Activated CD4-positive, alpha-beta T cell treated with anti-CD3 and anti-CD28 coated beads for 36 hours (primary cell): ENCODE measurements around the gene SDK2. TPM values are rescaled to one million over a fixed set of nuclear protein-coding genes. Genes with fewer than 3 reads are reported as not detected.

Experiments used
- ATAC-seq: fragments of 200-7000 bp; cut with Tn5 transposase; one replicate; pipeline ENCODE4 v1.10.0; 2021; ENCODE audit warnings: mild to moderate bottlenecking, moderate library complexity
- CTCF ChIA-PET: fragments of 350-600 bp; sonication (Branson Sonifier 250); formaldehyde crosslinking; loops from one replicate; lab custom pipeline; 2021; ENCODE audit warnings: antibody characterized with exemption; lab: Charles Lee
- POLR2A ChIA-PET: fragments of 350-600 bp; sonication (Branson Sonifier 250); formaldehyde crosslinking; loops from one replicate; lab custom pipeline; 2021; ENCODE audit warnings: antibody characterized with exemption, inconsistent platforms; lab: Charles Lee
- DNase-seq: peaks from one replicate; pipeline ENCODE4 v3.0.0-alpha.2; 2020
- H3K27ac Mint-ChIP-seq: one replicate; pipeline ENCODE4 v1.8.0; 2021; ENCODE audit warnings: mixed read lengths
- H3K27me3 Mint-ChIP-seq: one replicate; pipeline ENCODE4 v1.8.0; 2021; ENCODE audit warnings: mixed read lengths
- H3K36me3 Mint-ChIP-seq: one replicate; pipeline ENCODE4 v1.8.0; 2021; ENCODE audit warnings: low read depth, mixed read lengths
- H3K4me1 Mint-ChIP-seq: one replicate; pipeline ENCODE4 v1.8.0; 2021; ENCODE audit warnings: mixed read lengths
- H3K4me3 Mint-ChIP-seq: one replicate; pipeline ENCODE4 v1.8.0; 2021; ENCODE audit warnings: mild to moderate bottlenecking, moderate library complexity, mixed read lengths
- H3K9me3 Mint-ChIP-seq: one replicate; pipeline ENCODE4 v1.8.0; 2021; ENCODE audit warnings: low read depth, mixed read lengths
- intact Hi-C, 2 experiments: fragments of 100-400 bp; cut with DNase I in 1 of 2; cut with micrococcal nuclease in 1 of 2; formaldehyde crosslinking; loops; one replicate each; pipeline versions ENCODE4 v1.14.2 to v1.15.1; 2022 to 2024; cut with DNase I, micrococcal nuclease
- total RNA-seq, 2 experiments: library from RNA; stranded (reverse); gene quantifications; one replicate each; pipeline ENCODE4 v1.2.3, GENCODE V29; 2021

The SDK2 gene
- total RNA-seq, 2 experiments from 2014 or later: 0.23 to 0.27 TPM

DNA sequence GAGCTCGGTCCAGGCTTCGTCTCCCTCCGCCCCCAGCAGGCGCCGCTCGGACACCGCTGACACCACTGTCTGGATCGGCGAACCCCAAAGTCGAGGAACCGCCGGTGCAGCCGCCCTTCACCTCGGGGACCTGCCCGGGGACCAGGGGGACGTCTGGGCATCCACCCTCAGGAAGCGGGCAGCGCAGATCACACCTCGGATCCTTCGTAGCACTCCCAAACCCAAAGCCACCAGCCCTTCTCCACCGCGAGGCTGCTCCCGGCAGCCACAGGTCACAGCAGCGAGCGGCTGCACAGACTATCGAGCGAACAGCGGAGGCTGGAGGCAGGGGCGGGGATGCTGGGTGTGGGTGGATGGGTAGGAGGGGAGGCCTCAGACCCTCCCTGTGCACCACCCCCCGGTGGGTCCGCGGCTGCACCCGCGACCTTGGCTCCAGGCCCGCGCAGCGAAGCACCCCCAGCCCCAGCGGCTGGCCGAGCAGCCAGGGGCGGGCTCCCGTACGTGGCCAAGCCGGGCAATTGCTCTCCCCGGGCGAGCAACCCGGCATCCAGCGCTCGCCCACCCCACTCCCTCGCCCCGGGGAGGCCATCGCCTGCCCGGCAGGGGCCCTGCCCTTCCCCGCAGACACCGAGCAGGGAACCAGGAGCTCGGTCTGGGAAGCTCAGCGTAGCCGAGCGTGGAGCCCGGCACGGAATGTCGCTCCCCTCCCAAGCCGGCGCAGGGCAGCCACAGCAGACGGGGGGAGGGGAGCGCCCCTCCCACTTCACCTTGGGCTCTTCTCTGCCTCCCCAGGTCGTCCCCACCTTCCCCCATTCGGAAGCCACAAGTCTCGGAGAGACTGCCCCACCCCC lies 1.0 kb downstream of the SDK2 start:
- Mint-ChIP-seq H3K4me3 (peak overlapping the region; percentile 70), H3K9me3 (no peaks in the 10 kb centered on the region), H3K36me3 (no peaks in the 10 kb centered on the region), H3K27me3 (peaks cover 12% of the 10 kb centered on the region), H3K27ac (no peak overlapping the region), H3K4me1 (peaks cover 14% of the 10 kb centered on the region)
- ChIA-PET CTCF (no interaction called here), POLR2A (no interaction called here)
- intact Hi-C loops: loop anchor here in 1 of 2 experiments (10.0 kb wide), 2 partner anchors 218 to 312 kb away; no protein-coding TSS in a partner anchor
- ATAC-seq (peak; percentile 42), DNase-seq (peak; percentile 52)

DNA sequence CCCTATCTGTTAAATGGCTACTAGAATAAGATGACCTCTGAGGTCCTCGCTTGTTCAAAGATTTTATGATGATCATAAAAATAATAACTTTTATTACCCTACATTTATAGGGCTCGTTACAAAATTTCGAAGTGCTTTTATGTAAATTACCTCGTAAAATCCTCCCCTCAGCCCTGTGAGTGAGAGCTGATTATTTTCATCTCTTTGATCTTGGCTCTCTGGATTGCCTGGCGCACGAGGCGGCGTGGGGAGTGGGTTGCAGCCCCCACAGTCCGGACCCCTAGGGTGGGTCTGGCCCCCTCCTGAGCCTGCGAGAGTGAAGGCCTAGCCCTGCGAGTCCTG lies 1.6 kb downstream of the SDK2 start:
- intact Hi-C loops: loop anchor here in 1 of 2 experiments (10.0 kb wide), 2 partner anchors 218 to 312 kb away; no protein-coding TSS in a partner anchor
- peaks cover 14% of the 10 kb centered on the region for H3K4me1 Mint-ChIP-seq
- ChIA-PET POLR2A (no interaction called here), CTCF (no interaction called here)
- H3K4me3 Mint-ChIP-seq: peak overlapping the region; percentile 59
- no peaks in the 10 kb centered on the region for H3K9me3 Mint-ChIP-seq
- no peaks in the 10 kb centered on the region for H3K36me3 Mint-ChIP-seq
- H3K27ac Mint-ChIP-seq: no peak overlapping the region
- no peak for DNase-seq
- peaks cover 12% of the 10 kb centered on the region for H3K27me3 Mint-ChIP-seq
- ATAC-seq: no peak

DNA sequence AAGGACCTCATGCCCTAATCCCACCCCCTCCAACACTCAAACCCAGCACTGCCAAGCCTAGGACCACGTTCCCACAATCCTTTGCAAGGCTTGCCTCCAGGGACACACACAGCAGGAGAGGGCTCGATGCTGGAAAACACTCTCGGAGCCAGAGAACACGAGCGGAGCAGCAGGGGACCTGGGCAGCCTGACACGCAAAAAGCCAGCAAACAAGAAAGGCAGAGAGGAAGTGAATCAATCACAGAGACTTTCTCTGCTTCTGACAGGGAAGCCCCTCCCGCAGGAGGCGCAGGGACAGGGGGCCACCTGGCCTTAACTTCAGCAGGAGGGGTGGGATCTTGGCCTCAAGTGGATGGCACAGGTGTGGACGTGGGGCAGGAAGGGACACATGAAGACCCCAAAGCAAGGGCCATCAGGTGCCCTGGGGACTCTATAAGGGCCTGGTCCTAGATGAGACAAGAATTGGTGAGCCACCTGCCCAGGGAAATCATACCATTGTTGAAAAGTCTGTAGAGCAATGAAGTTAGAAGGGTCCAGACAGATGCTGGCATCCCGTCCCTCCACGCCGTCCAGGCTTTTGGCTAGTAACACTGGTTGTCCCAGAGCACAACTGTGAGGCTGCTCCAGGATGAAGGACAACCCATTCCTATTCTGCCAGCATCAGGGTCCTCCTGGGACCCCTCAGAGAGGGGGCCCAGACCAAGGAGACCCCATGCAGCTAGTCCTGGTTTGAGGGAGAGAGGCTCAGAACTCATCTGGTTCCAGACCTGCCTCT lies 2.2 kb downstream of the SDK2 start:
- Mint-ChIP-seq H3K27me3 (peaks cover 10% of the 10 kb centered on the region), H3K27ac (no peak overlapping the region), H3K9me3 (no peaks in the 10 kb centered on the region), H3K4me1 (peaks cover 14% of the 10 kb centered on the region), H3K4me3 (no peak overlapping the region), H3K36me3 (no peaks in the 10 kb centered on the region)
- DNase-seq: peak; percentile 20
- ChIA-PET POLR2A (no interaction called here), CTCF (no interaction called here)
- no peak for ATAC-seq
- intact Hi-C loops: loop anchor here in 1 of 2 experiments (10.0 kb wide), 2 partner anchors 217 to 313 kb away; no protein-coding TSS in a partner anchor

DNA sequence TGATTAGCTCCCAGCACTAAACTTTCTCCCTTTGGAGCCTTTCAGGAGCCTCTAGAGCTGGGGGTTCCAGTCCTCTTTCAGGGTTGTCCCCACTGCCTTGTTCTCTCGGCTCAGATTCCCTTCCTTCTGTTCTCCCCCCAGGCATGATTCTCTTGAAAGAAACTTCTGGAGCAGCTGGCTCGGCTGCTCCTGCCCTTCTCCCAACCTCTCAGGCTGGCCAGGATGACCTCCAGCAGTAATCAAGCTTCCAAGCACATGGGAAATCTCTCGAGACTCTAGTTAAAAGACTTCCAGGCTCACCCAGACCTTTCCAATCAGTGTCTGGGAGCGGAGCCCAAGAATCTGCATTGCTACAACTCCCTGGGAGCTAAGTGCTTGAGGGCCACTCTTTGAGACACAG lies 3.6 kb downstream of the SDK2 start:
- POLR2A ChIA-PET: no interaction called here
- peaks cover 6% of the 10 kb centered on the region for H3K27me3 Mint-ChIP-seq
- H3K36me3 Mint-ChIP-seq: no peaks in the 10 kb centered on the region
- CTCF ChIA-PET: interaction anchor here (0.6 to 1.5 kb wide), 4 partner anchors 8 to 861 kb away, joined by 3 to 4 read pairs (median 3); no protein-coding TSS in a partner anchor
- no peak overlapping the region for H3K4me3 Mint-ChIP-seq
- DNase-seq: no peak
- H3K9me3 Mint-ChIP-seq: no peaks in the 10 kb centered on the region
- no peak overlapping the region for H3K27ac Mint-ChIP-seq
- intact Hi-C loops: loop anchor here in 1 of 2 experiments (10.0 kb wide), 2 partner anchors 216 to 314 kb away; no protein-coding TSS in a partner anchor
- peaks cover 14% of the 10 kb centered on the region for H3K4me1 Mint-ChIP-seq
- ATAC-seq: no peak

DNA sequence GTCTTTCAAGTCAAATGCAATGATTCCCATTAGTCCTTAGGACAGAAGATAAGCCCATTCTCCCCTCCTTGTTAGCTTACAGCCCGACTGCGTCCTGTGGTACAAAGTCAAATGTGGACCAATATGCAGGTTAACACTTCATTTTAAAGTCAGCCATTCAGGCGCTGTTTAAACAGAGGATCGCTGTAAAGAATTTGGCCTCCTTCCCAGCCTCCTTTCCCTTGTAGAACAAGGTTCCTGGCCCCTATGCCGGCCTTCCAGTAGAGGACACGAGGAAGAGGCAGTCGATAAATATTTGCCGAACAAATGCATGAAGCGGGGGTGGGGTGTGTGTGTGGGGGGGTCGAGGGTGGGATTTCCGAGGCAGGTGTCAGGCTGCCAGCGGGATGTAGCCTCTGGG lies 4.3 kb downstream of the SDK2 start:
- H3K4me1 Mint-ChIP-seq: peaks cover 14% of the 10 kb centered on the region
- no peak overlapping the region for H3K27ac Mint-ChIP-seq
- ChIA-PET POLR2A (no interaction called here), CTCF (interaction anchor here (0.6 to 1.5 kb wide), 3 partner anchors 8 to 860 kb away, joined by 3 read pairs; no protein-coding TSS in a partner anchor)
- H3K36me3 Mint-ChIP-seq: no peaks in the 10 kb centered on the region
- H3K9me3 Mint-ChIP-seq: no peaks in the 10 kb centered on the region
- DNase-seq (no peak), ATAC-seq (no peak)
- intact Hi-C loops: loop anchor here in 1 of 2 experiments (10.0 kb wide), 2 partner anchors 215 to 315 kb away; no protein-coding TSS in a partner anchor
- no peak overlapping the region for H3K4me3 Mint-ChIP-seq
- H3K27me3 Mint-ChIP-seq: peaks cover 6% of the 10 kb centered on the region

DNA sequence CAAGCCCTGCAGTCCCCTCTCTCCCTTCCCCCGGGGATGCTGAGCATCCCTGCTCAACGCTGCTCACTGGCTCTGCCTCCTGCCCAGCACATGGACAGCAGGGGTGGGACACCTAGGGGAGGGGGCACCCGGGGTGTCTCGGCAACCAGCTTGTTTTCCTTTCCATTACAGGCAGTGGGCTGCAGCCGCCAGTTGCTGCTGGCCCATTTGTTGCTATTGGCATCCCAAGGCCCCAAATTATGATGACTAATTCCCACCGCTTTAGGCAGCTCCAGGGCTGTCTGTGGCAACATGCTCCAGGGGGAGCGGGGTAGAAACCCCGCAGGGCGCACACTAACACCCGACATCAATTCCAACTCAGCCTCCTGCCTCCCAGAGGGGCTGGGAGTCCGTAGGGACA lies 4.9 kb downstream of the SDK2 start:
- H3K27ac Mint-ChIP-seq: no peak overlapping the region
- ATAC-seq: no peak
- CTCF ChIA-PET: interaction anchor here (1.2 kb wide), 1 partner anchor 71 kb away, joined by 3 read pairs; no protein-coding TSS in a partner anchor

DNA sequence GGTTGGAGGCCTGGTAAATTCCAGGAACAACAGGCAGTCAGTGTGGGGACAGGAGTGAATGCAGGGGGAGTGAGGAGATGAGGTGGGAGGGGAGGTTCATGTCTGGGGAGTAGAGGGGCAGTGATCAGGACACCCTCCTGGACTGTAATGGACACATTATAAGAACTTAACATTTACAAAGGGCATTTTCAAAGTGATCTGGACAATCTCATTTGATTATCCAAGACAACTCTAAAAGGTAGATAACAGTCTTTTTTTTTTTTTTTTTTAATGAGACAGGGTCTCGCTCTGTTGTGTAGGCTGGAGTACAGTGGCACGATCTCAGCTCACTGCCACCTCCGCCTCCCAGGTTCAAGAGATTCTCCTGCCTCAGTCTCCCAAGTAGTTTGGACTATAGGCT lies 5.7 kb downstream of the SDK2 start:
- no peak overlapping the region for H3K4me3 Mint-ChIP-seq
- CTCF ChIA-PET: interaction anchor here (0.6 kb wide), 1 partner anchor 203 kb away, joined by 4 read pairs; no protein-coding TSS in a partner anchor
- intact Hi-C loops: no loop called here
- H3K27me3 Mint-ChIP-seq: peaks cover 3% of the 10 kb centered on the region
- peaks cover 14% of the 10 kb centered on the region for H3K4me1 Mint-ChIP-seq
- no peak overlapping the region for H3K27ac Mint-ChIP-seq
- ATAC-seq (no peak), DNase-seq (no peak)
- H3K36me3 Mint-ChIP-seq: no peaks in the 10 kb centered on the region
- H3K9me3 Mint-ChIP-seq: no peaks in the 10 kb centered on the region
- POLR2A ChIA-PET: no interaction called here

More for the DNA sequence above, 4.9 kb downstream of the SDK2 start:
- intact Hi-C loops: no loop called here
- Mint-ChIP-seq H3K27me3 (peaks cover 6% of the 10 kb centered on the region), H3K4me3 (no peak overlapping the region), H3K9me3 (no peaks in the 10 kb centered on the region), H3K4me1 (peaks cover 14% of the 10 kb centered on the region), H3K36me3 (no peaks in the 10 kb centered on the region)
- POLR2A ChIA-PET: no interaction called here
- no peak for DNase-seq

DNA sequence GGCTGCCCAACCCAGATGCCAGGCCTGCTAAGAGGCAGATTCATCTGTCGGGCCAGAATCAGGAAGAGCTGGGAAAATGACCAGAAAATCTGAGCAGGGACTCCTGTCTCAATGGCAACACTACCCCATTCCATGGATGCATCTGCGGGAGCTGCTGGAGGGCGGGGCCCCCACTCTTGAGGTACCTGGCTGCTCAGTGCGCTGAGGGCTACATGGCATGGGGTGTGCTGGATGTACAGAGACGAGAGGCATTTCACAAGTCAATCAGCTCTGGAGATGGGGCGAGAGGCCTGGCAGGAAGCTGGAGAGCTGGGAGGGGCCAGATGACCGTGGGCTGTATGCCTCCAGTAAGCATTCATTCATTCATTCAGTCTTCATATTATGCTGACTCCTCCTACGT lies 6.4 kb downstream of the SDK2 start:
- Mint-ChIP-seq H3K4me3 (no peak overlapping the region), H3K4me1 (peaks cover 12% of the 10 kb centered on the region), H3K9me3 (no peaks in the 10 kb centered on the region), H3K27me3 (peaks cover 3% of the 10 kb centered on the region), H3K36me3 (no peaks in the 10 kb centered on the region), H3K27ac (no peak overlapping the region)
- ChIA-PET CTCF (interaction anchor here (0.6 to 0.7 kb wide), 3 partner anchors 50 to 1080 kb away, joined by 3 to 4 read pairs (median 4); no protein-coding TSS in a partner anchor), POLR2A (no interaction called here)
- intact Hi-C loops: no loop called here
- ATAC-seq: no peak
- DNase-seq: no peak

DNA sequence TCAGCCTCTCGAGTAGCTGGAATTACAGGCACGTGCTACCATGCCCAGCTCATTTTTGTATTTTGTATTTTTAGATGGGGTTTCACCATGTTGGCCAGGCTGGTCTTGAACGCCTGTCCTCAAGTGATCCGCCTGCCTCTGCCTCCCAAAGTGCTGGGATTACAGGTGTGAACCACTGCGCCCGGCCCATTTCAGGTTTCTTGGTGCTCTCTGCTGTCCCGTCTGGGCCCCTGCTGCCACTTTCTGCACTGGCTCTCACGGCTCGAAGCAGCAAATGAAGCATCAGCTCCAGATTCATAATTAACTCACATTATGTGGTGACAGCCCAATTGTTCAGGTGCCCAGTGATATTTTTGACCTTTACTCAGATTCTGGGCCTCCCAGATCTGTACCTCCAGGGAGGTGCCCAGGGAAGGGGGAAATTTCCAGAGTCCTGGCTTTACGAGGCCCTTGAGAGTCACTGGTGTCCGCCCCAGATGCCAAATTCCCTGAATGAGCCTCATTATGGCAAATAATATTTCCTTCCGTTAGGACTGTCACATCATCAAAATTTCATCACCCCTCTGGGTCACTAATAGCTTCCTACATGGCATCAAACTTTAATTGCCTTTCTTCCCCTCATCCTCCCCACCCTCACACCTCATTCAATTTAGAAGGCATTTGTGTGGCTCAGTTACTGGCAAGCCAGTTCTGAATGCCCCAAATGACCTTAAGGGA lies 9.0 kb downstream of the SDK2 start:
- H3K27ac Mint-ChIP-seq: no peak overlapping the region
- no peak for ATAC-seq
- H3K27me3 Mint-ChIP-seq: no peaks in the 10 kb centered on the region
- H3K4me3 Mint-ChIP-seq: no peak overlapping the region
- CTCF ChIA-PET: no interaction called here
- intact Hi-C loops: no loop called here
- no peak for DNase-seq
- H3K9me3 Mint-ChIP-seq: no peaks in the 10 kb centered on the region
- peaks cover 2% of the 10 kb centered on the region for H3K4me1 Mint-ChIP-seq
- H3K36me3 Mint-ChIP-seq: no peaks in the 10 kb centered on the region
- POLR2A ChIA-PET: no interaction called here

DNA sequence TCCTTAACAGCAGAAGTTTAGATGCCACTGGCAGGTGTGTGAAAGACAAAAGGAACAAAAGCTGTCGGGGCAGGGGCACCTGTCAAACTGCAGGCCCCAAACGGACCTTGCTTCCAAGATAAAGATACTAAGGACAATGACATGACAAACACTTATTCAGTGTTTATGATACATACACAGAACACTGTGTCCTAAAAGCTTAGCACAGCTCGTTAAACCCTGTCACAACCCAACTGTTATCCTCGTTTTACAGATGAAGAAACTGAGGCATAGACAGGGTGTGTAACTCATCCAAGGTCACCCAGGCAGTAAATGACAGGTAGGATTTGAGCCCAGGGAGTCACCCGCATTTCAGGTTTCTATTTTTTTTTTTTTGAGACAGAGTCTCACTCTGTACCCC lies 9.6 kb downstream of the SDK2 start:
- ATAC-seq: no peak
- ChIA-PET POLR2A (no interaction called here), CTCF (no interaction called here)
- H3K4me1 Mint-ChIP-seq: peaks cover 2% of the 10 kb centered on the region
- H3K9me3 Mint-ChIP-seq: no peaks in the 10 kb centered on the region
- no peaks in the 10 kb centered on the region for H3K27me3 Mint-ChIP-seq
- no peak overlapping the region for H3K4me3 Mint-ChIP-seq
- H3K27ac Mint-ChIP-seq: no peak overlapping the region
- DNase-seq: no peak
- intact Hi-C loops: no loop called here
- H3K36me3 Mint-ChIP-seq: no peaks in the 10 kb centered on the region

DNA sequence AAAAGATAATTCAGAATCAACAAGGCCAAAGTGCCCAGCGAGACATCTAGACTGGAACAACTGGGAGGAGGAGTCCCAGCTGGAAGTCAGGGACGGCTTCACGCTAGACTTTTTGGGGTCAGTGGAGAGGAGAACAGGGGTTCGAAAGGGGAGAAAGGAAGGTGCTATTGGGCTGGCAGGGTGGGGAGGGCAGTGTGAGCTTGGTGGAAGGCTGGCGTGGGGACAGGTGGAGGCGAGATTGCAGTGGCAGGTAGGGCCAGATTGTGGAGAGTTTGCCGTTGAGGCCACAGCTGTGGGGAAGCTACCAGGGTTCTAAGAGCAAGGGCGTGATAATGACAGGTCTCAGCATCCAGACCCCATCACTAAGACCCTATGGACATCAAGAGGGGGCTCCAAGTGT lies 10.5 kb downstream of the SDK2 start:
- H3K4me1 Mint-ChIP-seq: peaks cover 2% of the 10 kb centered on the region
- ATAC-seq (no peak), DNase-seq (no peak)
- H3K36me3 Mint-ChIP-seq: no peaks in the 10 kb centered on the region
- H3K4me3 Mint-ChIP-seq: no peak overlapping the region
- ChIA-PET CTCF (interaction anchor here (1.5 kb wide), 1 partner anchor 76 kb away, joined by 3 read pairs; no protein-coding TSS in a partner anchor), POLR2A (no interaction called here)
- no peaks in the 10 kb centered on the region for H3K27me3 Mint-ChIP-seq
- no peaks in the 10 kb centered on the region for H3K9me3 Mint-ChIP-seq
- H3K27ac Mint-ChIP-seq: no peak overlapping the region
- intact Hi-C loops: no loop called here
